CD4-positive, alpha-beta T cell (primary cell): ENCODE results near the gene AHRR. TPM values are rescaled to one million over a fixed set of nuclear protein-coding genes. Genes with fewer than 3 reads are reported as not detected.
"Not testable (repeated sequence)": the region's sequence is repeated elsewhere in the genome, so short reads cannot be mapped to it uniquely, and the experiment has no call there.

Source experiments
- ATAC-seq: fragments of 200-7000 bp; cut with Tn5 transposase; one replicate; pipeline ENCODE4 v1.10.0; 2022; ENCODE audit warnings: mild to moderate bottlenecking; ENCODE audit not compliant: poor library complexity
- CTCF ChIA-PET: fragments of 350-600 bp; sonication (Branson Sonifier 250); formaldehyde crosslinking; loops from one replicate; lab custom pipeline; 2021; ENCODE audit warnings: antibody characterized with exemption, inconsistent platforms; lab: Charles Lee
- POLR2A ChIA-PET: fragments of 350-600 bp; sonication (Branson Sonifier 250); formaldehyde crosslinking; loops from one replicate; lab custom pipeline; 2021; ENCODE audit warnings: antibody characterized with exemption, inconsistent platforms; lab: Charles Lee
- DNase-seq, 14 experiments: peaks; one replicate each; pipeline ENCODE4 v3.0.0-alpha.2; 2013 to 2020; ENCODE audit warnings: mixed read lengths in 2 of 14
- H3K27ac ChIP-seq, 2 donors: one replicate each; pipeline versions ENCODE4 v1.5.1 to v1.7.0; 2013; ENCODE audit warnings: low read length in 2 of 2, low read depth in 1 of 2, mild to moderate bottlenecking in 1 of 2
- H3K27me3 ChIP-seq, 2 experiments: 1 replicate in 1 of 2; 2 replicates in 1 of 2; pipeline versions ENCODE4 v1.6.1 to v1.7.0; 2013; ENCODE audit warnings: low read length in 2 of 2, control low read depth in 1 of 2, mild to moderate bottlenecking in 1 of 2, moderate library complexity in 1 of 2; ENCODE audit not compliant: insufficient read depth in 2 of 2, control insufficient read depth in 1 of 2
- H3K36me3 ChIP-seq: one replicate; pipeline ENCODE4 v1.6.1; 2013; ENCODE audit warnings: low read length, control low read depth; ENCODE audit not compliant: insufficient read depth
- H3K4me1 ChIP-seq: one replicate; pipeline ENCODE4 v1.6.1; 2013; ENCODE audit warnings: low read length, control low read depth; ENCODE audit not compliant: insufficient read depth
- H3K4me3 ChIP-seq: one replicate; pipeline ENCODE4 v1.5.1; 2013; ENCODE audit warnings: mild to moderate bottlenecking, low read length, moderate library complexity
- H3K9me3 ChIP-seq, 2 experiments: 1 replicate in 1 of 2; 2 replicates in 1 of 2; pipeline versions ENCODE4 v1.6.1 to v1.7.0; 2013; ENCODE audit warnings: low read length in 2 of 2, mild to moderate bottlenecking in 2 of 2, control low read depth in 1 of 2, moderate library complexity in 1 of 2; ENCODE audit not compliant: control insufficient read depth in 1 of 2, insufficient read depth in 1 of 2
- H3K27ac Mint-ChIP-seq: one replicate; pipeline ENCODE4 v1.8.0; 2020; ENCODE audit warnings: mixed read lengths
- H3K27me3 Mint-ChIP-seq: one replicate; pipeline ENCODE4 v1.8.0; 2021; ENCODE audit warnings: mixed read lengths
- H3K36me3 Mint-ChIP-seq: one replicate; pipeline ENCODE4 v1.8.0; 2021; ENCODE audit warnings: low read depth, mixed read lengths
- H3K4me1 Mint-ChIP-seq: one replicate; pipeline ENCODE4 v1.8.0; 2021; ENCODE audit warnings: low read depth, mixed read lengths
- H3K4me3 Mint-ChIP-seq: one replicate; pipeline ENCODE4 v1.8.0; 2020; ENCODE audit warnings: mild to moderate bottlenecking, mixed read lengths
- H3K9me3 Mint-ChIP-seq: one replicate; pipeline ENCODE4 v1.8.0; 2020; ENCODE audit warnings: mixed read lengths
- intact Hi-C, 2 experiments: fragments of 100-400 bp; cut with DNase I in 1 of 2; cut with micrococcal nuclease in 1 of 2; formaldehyde crosslinking; loops; one replicate each; pipeline versions ENCODE4 v1.15.1 to v1.9.0; 2023 to 2025; cut with DNase I, micrococcal nuclease
- total RNA-seq, 174 experiments: library from RNA in 2 of 174; stranded (reverse) in 2 of 174; gene quantifications; one replicate each; pipeline ENCODE4 v1.2.3 and lab custom pipeline; 2021 to 2026
- TF ChIP-seq, protein P1 (sequence below): fragments of 200-600 bp; IDR thresholded peaks from one replicate; pipeline ENCODE4 v1.8.0; 2022; ENCODE audit warnings: antibody characterized with exemption, mild to moderate bottlenecking

The AHRR gene
- total RNA-seq, 2 experiments from 2014 or later = 0.45 to 0.63 TPM

DNA sequence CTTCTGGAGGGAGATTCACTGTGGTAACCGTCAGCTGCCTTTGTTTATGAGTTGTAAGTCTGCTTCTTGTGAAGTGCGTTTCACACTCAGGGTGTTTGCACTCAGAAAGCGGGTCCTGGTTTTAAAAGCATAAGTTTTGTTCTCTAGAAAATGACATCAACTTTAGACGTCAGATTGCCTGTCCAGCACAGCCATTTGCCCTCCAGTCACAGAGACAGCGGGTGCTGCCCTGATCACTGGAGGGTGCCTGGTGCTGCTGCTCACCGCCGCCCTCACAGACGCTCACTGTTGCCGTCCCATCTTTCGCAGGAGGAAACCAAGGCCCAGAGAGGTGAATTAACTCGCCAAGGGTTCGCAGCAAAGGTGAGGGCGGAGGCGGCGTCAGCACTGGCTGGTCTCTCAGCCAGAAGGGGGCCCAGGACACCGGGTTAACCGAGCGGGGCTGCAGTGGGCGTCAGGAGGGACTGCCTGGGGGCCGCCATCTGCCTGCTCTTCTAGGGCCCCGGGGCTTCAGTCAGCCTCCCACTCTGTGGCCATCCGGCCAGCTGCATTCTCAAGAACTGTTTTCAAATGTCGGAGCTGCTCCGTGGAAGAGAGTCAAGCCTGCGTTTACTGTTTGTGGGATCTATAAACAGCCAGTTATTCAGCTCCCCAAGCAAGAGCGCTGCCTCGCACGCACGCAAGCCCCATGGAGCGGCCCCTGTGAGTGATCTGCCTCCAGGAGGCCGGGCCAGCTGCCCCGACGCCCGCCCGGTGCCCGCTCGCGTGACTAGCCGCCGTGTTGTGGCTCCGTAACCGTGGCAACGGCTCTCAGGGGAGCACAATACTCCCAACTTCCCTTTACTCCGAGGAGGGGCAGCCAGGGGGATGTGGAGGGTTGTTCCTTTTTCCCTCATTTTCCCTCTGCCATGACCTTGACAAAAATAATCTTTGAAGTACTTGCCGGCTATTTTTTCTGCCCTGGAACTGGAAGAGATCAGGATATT, 78.1 kb downstream of the AHRR start:
- peaks cover 15 to 25% of the 10 kb centered on the region in 2 experiments for H3K27me3 ChIP-seq
- peaks cover 8% of the 10 kb centered on the region for H3K4me1 ChIP-seq
- Mint-ChIP-seq H3K9me3 (no peaks in the 10 kb centered on the region), H3K27me3 (peaks cover 35% of the 10 kb centered on the region), H3K4me3 (no peak overlapping the region), H3K4me1 (no peaks in the 10 kb centered on the region), H3K27ac (no peak overlapping the region), H3K36me3 (no peaks in the 10 kb centered on the region)
- ATAC-seq (no peak), DNase-seq (peak in 5 of 14 experiments; percentile 12 to 80 (median 41))
- ChIA-PET POLR2A (no interaction called here), CTCF (no interaction called here)
- no peak overlapping the region for H3K4me3 ChIP-seq
- H3K36me3 ChIP-seq = no peaks in the 10 kb centered on the region
- no peak overlapping the region for H3K27ac ChIP-seq
- peaks cover 0 to 10% of the 10 kb centered on the region in 2 experiments for H3K9me3 ChIP-seq
- intact Hi-C loops = no loop called here
- TF ChIP-seq, protein P1, sequence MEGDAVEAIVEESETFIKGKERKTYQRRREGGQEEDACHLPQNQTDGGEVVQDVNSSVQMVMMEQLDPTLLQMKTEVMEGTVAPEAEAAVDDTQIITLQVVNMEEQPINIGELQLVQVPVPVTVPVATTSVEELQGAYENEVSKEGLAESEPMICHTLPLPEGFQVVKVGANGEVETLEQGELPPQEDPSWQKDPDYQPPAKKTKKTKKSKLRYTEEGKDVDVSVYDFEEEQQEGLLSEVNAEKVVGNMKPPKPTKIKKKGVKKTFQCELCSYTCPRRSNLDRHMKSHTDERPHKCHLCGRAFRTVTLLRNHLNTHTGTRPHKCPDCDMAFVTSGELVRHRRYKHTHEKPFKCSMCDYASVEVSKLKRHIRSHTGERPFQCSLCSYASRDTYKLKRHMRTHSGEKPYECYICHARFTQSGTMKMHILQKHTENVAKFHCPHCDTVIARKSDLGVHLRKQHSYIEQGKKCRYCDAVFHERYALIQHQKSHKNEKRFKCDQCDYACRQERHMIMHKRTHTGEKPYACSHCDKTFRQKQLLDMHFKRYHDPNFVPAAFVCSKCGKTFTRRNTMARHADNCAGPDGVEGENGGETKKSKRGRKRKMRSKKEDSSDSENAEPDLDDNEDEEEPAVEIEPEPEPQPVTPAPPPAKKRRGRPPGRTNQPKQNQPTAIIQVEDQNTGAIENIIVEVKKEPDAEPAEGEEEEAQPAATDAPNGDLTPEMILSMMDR = no peak

DNA sequence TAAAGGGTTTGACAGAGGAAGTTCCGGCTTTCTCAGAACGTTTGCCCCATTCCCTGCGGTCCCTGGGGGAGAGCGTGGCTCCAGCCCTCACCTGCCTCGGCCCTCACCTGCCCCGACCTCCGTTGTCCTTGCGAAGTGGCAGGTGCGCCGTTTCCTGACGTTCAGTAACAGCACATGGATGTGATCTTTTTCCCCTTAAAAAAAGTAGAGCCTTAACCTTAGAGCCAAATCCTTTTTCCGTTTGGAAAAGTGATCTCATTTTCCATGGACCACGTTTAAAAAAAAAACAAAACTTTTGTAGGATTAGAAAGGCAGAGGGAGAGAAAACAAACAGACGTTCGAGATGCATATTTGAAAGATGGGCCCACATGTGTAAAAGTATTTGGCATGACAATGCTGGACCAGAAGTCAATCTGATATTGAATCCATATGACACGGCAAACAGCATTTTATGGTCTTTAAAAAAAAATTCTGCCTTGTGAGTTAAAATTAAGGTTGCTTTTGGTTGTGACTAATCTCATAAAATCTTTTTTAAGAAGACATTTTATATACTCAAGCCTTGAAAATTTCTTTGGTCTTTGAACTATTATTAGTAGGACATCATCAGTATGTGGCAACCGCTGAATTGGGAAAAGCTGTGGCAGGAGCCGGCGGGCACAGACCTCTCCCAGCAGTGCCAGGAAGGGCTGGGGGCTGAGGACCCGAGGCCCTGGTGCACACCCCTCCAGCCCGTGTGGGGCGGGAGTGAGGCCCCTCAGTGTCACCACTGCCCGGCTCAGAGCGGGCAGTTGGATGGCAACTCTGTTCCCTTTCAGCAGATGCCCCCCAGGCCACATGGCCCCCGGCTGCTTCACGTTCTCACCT, 79.0 kb downstream of the AHRR start:
- ATAC-seq = no peak
- peaks cover 8% of the 10 kb centered on the region for H3K4me1 ChIP-seq
- H3K4me3 Mint-ChIP-seq = no peak overlapping the region
- H3K27ac Mint-ChIP-seq = no peak overlapping the region
- intact Hi-C loops = no loop called here
- H3K4me1 Mint-ChIP-seq = no peaks in the 10 kb centered on the region
- TF ChIP-seq, protein P1 = no peak
- peaks cover 0 to 10% of the 10 kb centered on the region in 2 experiments for H3K9me3 ChIP-seq
- CTCF ChIA-PET = no interaction called here
- no peak overlapping the region for H3K4me3 ChIP-seq
- H3K9me3 Mint-ChIP-seq = no peaks in the 10 kb centered on the region
- no peaks in the 10 kb centered on the region for H3K36me3 ChIP-seq
- DNase-seq = no peak
- no peak overlapping the region for H3K27ac ChIP-seq
- peaks cover 37% of the 10 kb centered on the region for H3K27me3 Mint-ChIP-seq
- POLR2A ChIA-PET = no interaction called here
- H3K27me3 ChIP-seq = peaks cover 22 to 25% of the 10 kb centered on the region in 2 experiments
- no peaks in the 10 kb centered on the region for H3K36me3 Mint-ChIP-seq

DNA sequence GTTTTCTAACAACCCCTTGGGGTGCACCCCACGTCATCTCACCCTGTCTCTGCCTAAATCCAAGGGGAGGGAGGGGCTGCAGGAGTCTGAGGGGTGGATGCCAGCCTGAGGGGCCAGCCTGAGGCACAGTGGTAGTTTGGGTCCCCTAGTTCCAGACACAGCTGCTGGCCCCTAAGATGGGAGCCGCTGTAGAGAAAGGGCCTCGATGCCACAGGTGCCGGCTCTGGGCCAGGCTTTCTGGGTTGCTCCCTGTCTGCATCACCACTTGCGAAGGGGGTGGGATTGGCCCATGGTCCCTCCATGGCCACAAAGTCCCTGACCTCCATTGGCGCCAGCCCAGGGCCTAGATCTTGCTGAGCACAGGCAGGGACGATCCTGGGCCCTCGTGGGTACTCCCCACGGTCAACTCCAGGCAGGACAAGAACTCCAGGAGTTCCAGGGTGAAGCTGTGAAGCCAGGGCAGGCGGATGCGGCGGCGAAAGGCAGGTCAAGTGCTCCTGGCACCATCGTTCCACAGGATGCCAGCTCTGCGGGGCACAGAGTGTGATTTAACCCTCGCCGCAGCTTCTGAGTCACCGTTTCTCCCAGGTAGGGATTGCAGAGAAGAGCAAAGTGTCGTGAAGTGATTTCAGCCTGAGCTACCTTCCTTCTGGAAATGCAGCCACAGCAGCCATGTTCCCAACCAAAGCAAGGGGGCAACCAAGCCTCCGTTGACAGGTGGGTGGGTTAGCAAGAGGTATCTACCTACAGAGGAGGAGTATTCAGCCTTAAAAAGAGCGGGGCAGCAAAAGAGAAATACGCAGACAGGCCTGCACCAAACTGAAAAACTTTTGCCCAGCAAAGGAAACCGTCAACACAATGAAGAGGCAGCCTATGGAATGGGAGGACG, 79.9 kb downstream of the AHRR start:
- Histone ChIP-seq H3K27ac (no peak overlapping the region), H3K9me3 (peaks cover 0 to 10% of the 10 kb centered on the region in 2 experiments), H3K4me3 (no peak overlapping the region), H3K4me1 (peaks cover 8% of the 10 kb centered on the region), H3K36me3 (no peaks in the 10 kb centered on the region), H3K27me3 (peaks cover 22 to 25% of the 10 kb centered on the region in 2 experiments)
- Mint-ChIP-seq H3K36me3 (no peaks in the 10 kb centered on the region), H3K27me3 (peaks cover 39% of the 10 kb centered on the region), H3K4me3 (no peak overlapping the region), H3K27ac (no peak overlapping the region), H3K4me1 (no peaks in the 10 kb centered on the region), H3K9me3 (no peaks in the 10 kb centered on the region)
- intact Hi-C loops = no loop called here
- TF ChIP-seq, protein P1 = no peak
- CTCF ChIA-PET = no interaction called here
- ATAC-seq (no peak), DNase-seq (no peak)
- POLR2A ChIA-PET = no interaction called here

DNA sequence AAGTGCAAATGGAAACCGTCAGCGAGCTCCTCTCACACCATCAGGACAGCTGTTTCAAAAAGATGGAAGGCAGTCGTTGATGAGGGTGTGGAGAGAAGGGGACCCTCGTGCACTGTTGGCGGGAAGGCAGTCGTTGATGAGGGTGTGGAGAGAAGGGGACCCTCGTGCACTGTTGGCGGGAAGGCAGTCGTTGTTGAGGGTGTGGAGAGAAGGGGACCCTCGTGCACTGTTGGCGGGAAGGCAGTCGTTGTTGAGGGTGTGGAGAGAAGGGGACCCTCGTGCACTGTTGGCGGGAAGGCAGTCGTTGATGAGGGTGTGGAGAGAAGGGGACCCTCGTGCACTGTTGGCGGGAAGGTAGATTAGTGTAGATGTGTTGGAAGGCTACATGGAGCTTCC, 80.7 kb downstream of the AHRR start:
- intact Hi-C loops, H3K36me3 Mint-ChIP-seq, CTCF ChIA-PET, H3K4me1 ChIP-seq, H3K4me1 Mint-ChIP-seq, H3K4me3 Mint-ChIP-seq, H3K27ac ChIP-seq, DNase-seq, H3K36me3 ChIP-seq, H3K27ac Mint-ChIP-seq, POLR2A ChIA-PET, H3K9me3 Mint-ChIP-seq, ATAC-seq, H3K4me3 ChIP-seq: not testable (repeated sequence)
- peaks cover 0 to 10% of the 10 kb centered on the region in 2 experiments for H3K9me3 ChIP-seq
- peaks cover 39% of the 10 kb centered on the region for H3K27me3 Mint-ChIP-seq
- peaks cover 22 to 25% of the 10 kb centered on the region in 2 experiments for H3K27me3 ChIP-seq
